HG03439 (cell line): ENCODE measurements around the gene CAMK2B.

Experiments
- ATAC-seq: cut with Tn5 transposase; IDR thresholded peaks from one replicate; pipeline ENCODE4 v1.9.1; 2021; ENCODE audit warnings: mild to moderate bottlenecking, moderate library complexity; ENCODE audit not compliant: unreplicated experiment

Gene CAMK2B

GRCh38 chr7:44196450-44196872 is 128.9 kb downstream of the CAMK2B start:
- no peak for ATAC-seq

GRCh38 chr7:44195889-44196288 is 129.5 kb downstream of the CAMK2B start:
- ATAC-seq, result no peak

GRCh38 chr7:44194562-44195145 is 130.7 kb downstream of the CAMK2B start:
- ATAC-seq, result no peak

GRCh38 chr7:44194069-44194468 is 131.3 kb downstream of the CAMK2B start:
- no peak for ATAC-seq

GRCh38 chr7:44193011-44193802 is 132.2 kb downstream of the CAMK2B start:
- no peak for ATAC-seq

- ATAC-seq, result no peak
Measured at GRCh38 chr7:44191171-44191570, 134.2 kb downstream of the CAMK2B start.

- no peak for ATAC-seq
Measured at GRCh38 chr7:44189993-44190872, 135.2 kb downstream of the CAMK2B start.

GRCh38 chr7:44189286-44189992 is 136.0 kb downstream of the CAMK2B start, which contains the start of gene GCK:
TSS of gene GCK (minus strand) at chr7:44189439. CDS start at chr7:44188953, 486 bp downstream.
- no peak for ATAC-seq

- ATAC-seq, result no peak
Measured at GRCh38 chr7:44188480-44189225, 136.7 kb downstream of the CAMK2B start.

- no peak for ATAC-seq
Measured at GRCh38 chr7:44187636-44188416, 137.6 kb downstream of the CAMK2B start.

GRCh38 chr7:44186736-44187135 is 138.7 kb downstream of the CAMK2B start:
- no peak for ATAC-seq

GRCh38 chr7:44185729-44186128 is 139.7 kb downstream of the CAMK2B start:
- no peak for ATAC-seq

GRCh38 chr7:44184873-44185446 is 140.4 kb downstream of the CAMK2B start:
- ATAC-seq, result no peak

- ATAC-seq, result no peak
Measured at GRCh38 chr7:44184206-44184872, 141.1 kb downstream of the CAMK2B start.

- no peak for ATAC-seq
Measured at GRCh38 chr7:44183386-44183785, 142.0 kb downstream of the CAMK2B start.

- no peak for ATAC-seq
Measured at GRCh38 chr7:44182827-44183226, 142.6 kb downstream of the CAMK2B start.

GRCh38 chr7:44180631-44181030 is 144.8 kb downstream of the CAMK2B start:
- no peak for ATAC-seq

- ATAC-seq, result no peak
Measured at GRCh38 chr7:44177570-44178131, 147.7 kb downstream of the CAMK2B start.
